T-cell (primary cell): Measurements from ENCODE around the gene POFUT2. TPM values are rescaled to one million over a fixed set of nuclear protein-coding genes. Genes with fewer than 3 reads are reported as not detected.

Source experiments
- ATAC-seq, 4 experiments: fragments of 200-7000 bp in 3 of 4; fragments of 150-1000 bp in 1 of 4; cut with Tn5 transposase; replicated peaks in 1 of 4; 1 replicate in 3 of 4; 2 replicates in 1 of 4; pipeline ENCODE4 v1.10.0; 2021; ENCODE audit warnings: moderate library complexity in 3 of 4, mild to moderate bottlenecking in 2 of 4, moderate number of reproducible peaks in 1 of 4
- CTCF ChIA-PET, 2 donors: fragments of 300-600 bp; sonication (Branson Sonifier 250); formaldehyde crosslinking; loops; one replicate each; lab custom pipeline; 2022; ENCODE audit warnings: antibody characterized with exemption in 2 of 2; lab: Charles Lee
- POLR2A ChIA-PET, 2 donors: fragments of 300-600 bp; sonication (Branson Sonifier 250); formaldehyde crosslinking; loops; one replicate each; lab custom pipeline; 2022; ENCODE audit warnings: antibody characterized with exemption in 2 of 2; lab: Charles Lee
- DNase-seq, 35 experiments: peaks; one replicate each; pipeline versions ENCODE4 v3.0.0 to v3.0.0-alpha.2; 2013 to 2023
- H3K27ac ChIP-seq: one replicate; pipeline ENCODE4 v1.5.1; 2013; ENCODE audit warnings: low read length
- H3K27me3 ChIP-seq, 2 experiments: replicated peaks in 1 of 2; 1 replicate in 1 of 2; 2 replicates in 1 of 2; pipeline versions ENCODE4 v1.6.1 to v1.7.0; 2013; ENCODE audit warnings: low read length in 1 of 2, mixed read lengths in 1 of 2; ENCODE audit not compliant: control insufficient read depth in 2 of 2, insufficient read depth in 2 of 2; ENCODE audit errors: extremely low read depth in 1 of 2
- H3K36me3 ChIP-seq, 2 donors: 1 replicate in 1 of 2; 2 replicates in 1 of 2; pipeline versions ENCODE4 v1.6.1 to v1.7.0; 2013; ENCODE audit warnings: low read length in 1 of 2; ENCODE audit not compliant: control insufficient read depth in 2 of 2, insufficient read depth in 1 of 2; ENCODE audit errors: extremely low read depth in 1 of 2
- H3K4me1 ChIP-seq, 2 experiments: 1 replicate in 1 of 2; 2 replicates in 1 of 2; pipeline versions ENCODE4 v1.6.1 to v1.7.0; 2013; ENCODE audit warnings: low read length in 2 of 2, mixed read lengths in 1 of 2; ENCODE audit not compliant: insufficient read depth in 2 of 2, control insufficient read depth in 1 of 2; ENCODE audit errors: extremely low read depth in 1 of 2
- H3K4me3 ChIP-seq, 2 donors: 1 replicate in 1 of 2; 2 replicates in 1 of 2; pipeline versions ENCODE4 v1.5.1 to v1.7.0; 2013; ENCODE audit warnings: mild to moderate bottlenecking in 2 of 2, low read length in 1 of 2, moderate library complexity in 1 of 2; ENCODE audit not compliant: control insufficient read depth in 1 of 2; ENCODE audit errors: extremely low read depth in 1 of 2
- H3K9me3 ChIP-seq: 2 replicates; pipeline ENCODE4 v1.7.0; 2013
- H3K27ac Mint-ChIP-seq, 2 donors: one replicate each; pipeline ENCODE4 v1.8.0; 2020 to 2021; ENCODE audit warnings: mild to moderate bottlenecking in 2 of 2, mixed read lengths in 2 of 2
- H3K27me3 Mint-ChIP-seq, 2 donors: one replicate each; pipeline ENCODE4 v1.8.0; 2021 to 2022; ENCODE audit warnings: mixed read lengths in 2 of 2
- H3K36me3 Mint-ChIP-seq: one replicate; pipeline ENCODE4 v1.8.0; 2021; ENCODE audit warnings: mixed read lengths
- H3K4me1 Mint-ChIP-seq, 3 donors: one replicate each; pipeline ENCODE4 v1.8.0; 2020 to 2022; ENCODE audit warnings: mixed read lengths in 3 of 3, mild to moderate bottlenecking in 1 of 3
- H3K4me3 Mint-ChIP-seq, 3 donors: one replicate each; pipeline ENCODE4 v1.8.0; 2020 to 2022; ENCODE audit warnings: mild to moderate bottlenecking in 3 of 3, mixed read lengths in 3 of 3, moderate library complexity in 3 of 3
- H3K9me3 Mint-ChIP-seq, 3 donors: one replicate each; pipeline ENCODE4 v1.8.0; 2020 to 2022; ENCODE audit warnings: mixed read lengths in 3 of 3
- WGBS: methylation state at CpG from one replicate; pipeline ENCODE4 v1.1.5; 2013; ENCODE audit warnings: missing lambda C conversion rate; ENCODE audit not compliant: insufficient coverage; 5-methylcytosine and 5-hydroxymethylcytosine counted together
- total RNA-seq, 35 experiments: library from RNA in 6 of 35; stranded (reverse) in 6 of 35; fragments of 120-200 nt in 1 of 35; gene quantifications; one replicate each; pipeline versions ENCODE4 v1.2.1 to v1.2.4 and lab custom pipeline; 2013 to 2026

POFUT2 gene
- total RNA-seq, 5 donors from 2014 or later (not counting 1 experiment from before 2014, with no cell fraction given), result 43.0 to 51.3 (median 44.6) TPM

- H3K4me3 ChIP-seq, result no peak overlapping the region
- H3K27me3 Mint-ChIP-seq, result peaks cover 0 to 6% of the 10 kb centered on the region in 2 donors
- H3K27ac Mint-ChIP-seq, result no peak overlapping the region
- no peak overlapping the region for H3K4me3 Mint-ChIP-seq
- no peak for ATAC-seq
- H3K36me3 ChIP-seq, result no peaks in the 10 kb centered on the region
- no peaks in the 10 kb centered on the region for H3K9me3 Mint-ChIP-seq
- DNase-seq, result no peak
- no peak overlapping the region for H3K27ac ChIP-seq
- peaks cover 0 to 5% (median 3%) of the 10 kb centered on the region in 3 donors for H3K4me1 Mint-ChIP-seq
- H3K36me3 Mint-ChIP-seq, result no peaks in the 10 kb centered on the region
- ChIA-PET POLR2A (no interaction called here), CTCF (no interaction called here)
- H3K27me3 ChIP-seq, result peaks cover 0 to 27% of the 10 kb centered on the region in 2 experiments
- no peaks in the 10 kb centered on the region for H3K4me1 ChIP-seq
- H3K9me3 ChIP-seq, result no peaks in the 10 kb centered on the region
- WGBS, result 95% methylated on average over 16 of the region's 18 CpGs
These were observed 43.2 kb upstream of the POFUT2 start for GRCh38 chr21:45330851-45331261.

- H3K4me1 Mint-ChIP-seq, result peaks cover 0 to 7% (median 3%) of the 10 kb centered on the region in 3 donors
- H3K4me3 Mint-ChIP-seq, result no peak overlapping the region
- H3K27me3 ChIP-seq, result peaks cover 0 to 28% of the 10 kb centered on the region in 2 experiments
- H3K9me3 ChIP-seq, result no peaks in the 10 kb centered on the region
- H3K36me3 Mint-ChIP-seq, result no peaks in the 10 kb centered on the region
- H3K9me3 Mint-ChIP-seq, result no peaks in the 10 kb centered on the region
- ChIA-PET CTCF (no interaction called here), POLR2A (no interaction called here)
- H3K4me1 ChIP-seq, result no peaks in the 10 kb centered on the region
- ATAC-seq (no peak), DNase-seq (no peak)
- 84% methylated on average over 15 of the region's 15 CpGs for WGBS
- no peak overlapping the region for H3K4me3 ChIP-seq
- H3K27ac ChIP-seq, result no peak overlapping the region
- peaks cover 0 to 6% of the 10 kb centered on the region in 2 donors for H3K27me3 Mint-ChIP-seq
- no peaks in the 10 kb centered on the region for H3K36me3 ChIP-seq
- H3K27ac Mint-ChIP-seq, result no peak overlapping the region
These were observed 42.5 kb upstream of the POFUT2 start for GRCh38 chr21:45330075-45330781.

- Histone ChIP-seq H3K27me3 (peaks cover 0 to 33% of the 10 kb centered on the region in 2 experiments), H3K27ac (no peak overlapping the region), H3K4me3 (no peak overlapping the region), H3K36me3 (no peaks in the 10 kb centered on the region), H3K4me1 (no peaks in the 10 kb centered on the region), H3K9me3 (no peaks in the 10 kb centered on the region)
- Mint-ChIP-seq H3K4me3 (no peak overlapping the region), H3K9me3 (no peaks in the 10 kb centered on the region), H3K36me3 (no peaks in the 10 kb centered on the region), H3K4me1 (peaks cover 0 to 7% (median 3%) of the 10 kb centered on the region in 3 donors), H3K27me3 (peaks cover 0 to 5% of the 10 kb centered on the region in 2 donors), H3K27ac (no peak overlapping the region)
- POLR2A ChIA-PET, result no interaction called here
- DNase-seq, result no peak
- CTCF ChIA-PET, result no interaction called here
- ATAC-seq, result no peak
- WGBS, result 91% methylated on average over 27 of the region's 30 CpGs
These were observed 41.8 kb upstream of the POFUT2 start for GRCh38 chr21:45329261-45330074.

- no peaks in the 10 kb centered on the region for H3K9me3 Mint-ChIP-seq
- 86% methylated on average over 40 of the region's 43 CpGs for WGBS
- Histone ChIP-seq H3K36me3 (no peaks in the 10 kb centered on the region), H3K4me3 (no peak overlapping the region), H3K4me1 (peaks cover 1 to 6% of the 10 kb centered on the region in 2 experiments), H3K9me3 (no peaks in the 10 kb centered on the region), H3K27me3 (peaks cover 0 to 35% of the 10 kb centered on the region in 2 experiments), H3K27ac (no peak overlapping the region)
- no peak overlapping the region for H3K27ac Mint-ChIP-seq
- no peak overlapping the region for H3K4me3 Mint-ChIP-seq
- POLR2A ChIA-PET, result no interaction called here
- CTCF ChIA-PET, result no interaction called here
- peaks cover 0 to 5% of the 10 kb centered on the region in 2 donors for H3K27me3 Mint-ChIP-seq
- ATAC-seq (no peak), DNase-seq (no peak)
- peaks cover 0 to 12% (median 3%) of the 10 kb centered on the region in 3 donors for H3K4me1 Mint-ChIP-seq
- no peaks in the 10 kb centered on the region for H3K36me3 Mint-ChIP-seq
These were observed 40.8 kb upstream of the POFUT2 start for GRCh38 chr21:45328198-45329091.

GRCh38 chr21:45327441-45328197, 39.9 kb upstream of the POFUT2 start:
- H3K4me3 ChIP-seq, result no peak overlapping the region
- Mint-ChIP-seq H3K36me3 (no peaks in the 10 kb centered on the region), H3K4me3 (no peak overlapping the region), H3K4me1 (peaks cover 2 to 19% (median 9%) of the 10 kb centered on the region in 3 donors), H3K27me3 (peaks cover 0 to 5% of the 10 kb centered on the region in 2 donors), H3K9me3 (no peaks in the 10 kb centered on the region), H3K27ac (no peak overlapping the region)
- WGBS, result 90% methylated on average over 18 of the region's 23 CpGs
- peaks cover 0 to 40% of the 10 kb centered on the region in 2 experiments for H3K27me3 ChIP-seq
- H3K9me3 ChIP-seq, result no peaks in the 10 kb centered on the region
- no peak for ATAC-seq
- CTCF ChIA-PET, result no interaction called here
- no peak for DNase-seq
- POLR2A ChIA-PET, result no interaction called here
- peaks cover 8 to 15% of the 10 kb centered on the region in 2 experiments for H3K4me1 ChIP-seq
- no peaks in the 10 kb centered on the region for H3K36me3 ChIP-seq
- H3K27ac ChIP-seq, result no peak overlapping the region
